ENCODE measurements around the gene TNFRSF4. TPM values are rescaled to one million over a fixed set of nuclear protein-coding genes. Genes with fewer than 3 reads are reported as not detected.

Gene TNFRSF4
- total and polyA plus RNA-seq, 2 of the 8 experiments (the other 6 are each of a cell fraction or from before 2014, with no cell fraction given): 0.06 TPM; not detected in 1

- TF ChIP-seq RNF2 (IDR thresholded peaks at IDR 0.05; ENCODE audit: borderline replicate concordance, low read depth, low read length, missing control alignments, poor library complexity, severe bottlenecking) (no peak), CHD7 (IDR thresholded peaks at IDR 0.05; ENCODE audit: insufficient replicate concordance, low read length) (no peak), EP300 (IDR thresholded peaks at IDR 0.05; ENCODE audit: borderline replicate concordance in 1 of 2, low read depth in 2 of 2, low read length in 2 of 2) (no peak), USF2 (IDR thresholded peaks at IDR 0.05; ENCODE audit: low read length) (no peak), TAF7 (optimal IDR thresholded peaks at IDR 0.05; ENCODE audit: borderline replicate concordance, low read depth, low read length) (no peak), SRF (IDR thresholded peaks at IDR 0.05; ENCODE audit: low read depth, low read length) (no peak), CHD2 (IDR thresholded peaks at IDR 0.05; ENCODE audit: low read length) (no peak), SIRT6 (IDR thresholded peaks at IDR 0.05; ENCODE audit: low read length) (no peak)
Measured at GRCh38 chr1:1225913-1226312, 12.0 kb upstream of the TNFRSF4 start (continued).
